Cortex of kidney (tissue), 1 donor: Measurements from ENCODE around the gene UBE2Q2.
"Not testable (repeated sequence)": the region's sequence is repeated elsewhere in the genome, so short reads cannot be mapped to it uniquely, and the experiment has no call there.

Experiments
- DNase-seq: peaks from one replicate; lab custom pipeline; 2025; lab: John Stamatoyannopoulos, UW

UBE2Q2 gene

DNA sequence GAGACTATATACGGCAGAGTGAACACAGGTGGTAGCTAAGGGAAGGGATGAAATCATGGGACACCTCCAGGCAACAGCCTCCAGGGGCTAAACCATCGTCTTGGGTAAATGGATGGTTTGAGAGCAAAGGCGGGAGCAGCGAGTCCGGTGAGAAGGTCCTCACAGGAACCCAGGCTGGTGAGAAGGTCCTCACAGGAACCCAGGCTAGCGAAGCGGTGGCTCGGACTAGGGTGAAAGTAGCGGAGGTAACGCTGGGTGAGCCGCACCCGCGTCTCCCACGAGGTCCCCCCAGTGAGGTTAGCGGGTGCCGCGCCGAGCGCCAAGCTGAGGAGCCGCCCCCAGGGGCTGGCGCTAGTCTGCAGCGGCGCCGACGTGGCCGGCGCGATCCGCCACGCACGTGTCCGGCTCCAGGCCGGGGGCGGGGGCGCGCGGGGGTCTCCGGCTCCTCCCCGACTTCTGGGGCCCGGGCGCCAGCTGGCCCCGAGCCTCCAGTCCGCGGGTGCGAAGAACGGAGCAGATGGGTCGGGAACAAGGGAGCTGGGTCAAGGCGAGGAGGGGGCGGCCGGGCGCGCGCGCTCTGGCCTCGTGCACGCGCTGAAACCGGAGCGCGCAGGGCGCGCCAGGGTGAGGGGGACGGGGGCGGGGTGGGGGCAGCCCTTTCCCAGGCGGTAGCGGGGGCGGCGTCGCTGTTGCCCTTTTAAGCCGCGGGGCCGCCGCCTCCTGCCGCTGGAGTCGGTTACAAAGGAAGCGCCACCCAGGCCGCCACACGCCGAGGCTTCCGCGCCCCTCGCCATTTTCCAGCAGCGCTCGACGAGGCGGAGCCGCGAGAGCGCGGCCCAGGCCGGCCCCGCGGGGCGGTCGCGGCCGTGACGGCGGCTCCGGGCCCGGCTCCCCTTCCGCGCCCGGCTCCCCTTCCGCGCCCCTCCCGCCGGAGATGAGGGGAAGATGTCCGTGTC, at the start of gene UBE2Q2:
UBE2Q2 (plus strand) TSS at position 726 of the 956 bp plus-strand sequence; CDS start at position 946, 220 bp downstream.
- no peak for DNase-seq

DNA sequence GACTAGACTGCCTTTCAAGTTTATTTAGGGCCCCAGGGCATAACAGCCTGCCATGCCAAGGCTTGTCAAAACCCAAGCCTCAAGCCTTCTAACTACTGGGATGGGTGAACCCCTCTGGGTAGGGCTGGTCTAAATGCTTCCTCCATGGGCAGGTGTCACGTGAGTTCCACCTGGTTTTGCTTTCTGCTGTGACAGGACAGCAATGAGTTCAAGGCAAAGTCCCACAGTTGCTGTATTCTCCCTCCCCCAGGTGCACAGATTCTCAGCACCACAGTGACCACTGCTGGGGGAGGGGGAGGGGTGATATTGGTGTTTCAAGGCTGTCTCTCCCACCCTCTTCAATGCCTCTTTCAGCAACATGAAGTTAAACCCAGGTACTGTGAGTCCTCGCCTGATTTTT, 46.9 kb upstream of the UBE2Q2 start:
- DNase-seq, result no peak

DNA sequence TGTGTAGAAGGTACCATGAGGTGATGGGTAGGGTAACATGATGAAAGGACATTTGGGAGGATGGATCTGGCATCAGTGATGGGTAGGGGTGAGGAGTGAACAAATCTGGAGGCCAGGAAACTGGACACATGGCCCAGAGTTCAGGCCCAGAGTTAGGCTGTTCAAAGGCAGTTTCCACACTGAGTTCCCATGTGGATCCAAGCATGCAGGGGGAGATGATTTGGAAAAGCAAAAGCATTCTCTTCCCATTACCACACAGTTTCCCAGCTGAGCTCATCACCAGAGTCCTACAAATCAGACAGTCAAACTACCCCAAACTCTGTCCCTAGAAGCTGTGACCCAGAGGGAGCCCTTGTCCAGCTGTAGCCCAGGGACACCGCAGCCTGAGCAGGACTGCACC, 46.1 kb upstream of the UBE2Q2 start:
- DNase-seq, result not testable (repeated sequence)

DNA sequence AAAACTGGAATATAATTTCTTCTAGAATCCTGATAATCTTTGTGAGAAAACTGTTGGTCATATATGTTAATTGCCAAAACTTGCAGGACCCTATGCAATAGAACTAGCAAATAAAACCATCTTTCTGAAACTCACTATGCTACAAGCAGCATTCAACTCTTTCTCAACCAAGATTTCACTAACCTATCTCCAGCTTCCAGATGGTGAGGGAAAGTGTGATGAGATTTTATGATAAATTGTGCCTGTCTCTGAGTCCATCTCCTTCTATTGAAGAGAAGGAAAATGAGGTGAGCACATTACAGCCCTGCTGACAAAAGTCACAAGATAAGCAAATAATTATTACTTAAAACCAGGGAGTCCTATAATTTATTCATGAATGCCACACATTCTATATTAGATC, 44.1 kb upstream of the UBE2Q2 start:
- no peak for DNase-seq

DNA sequence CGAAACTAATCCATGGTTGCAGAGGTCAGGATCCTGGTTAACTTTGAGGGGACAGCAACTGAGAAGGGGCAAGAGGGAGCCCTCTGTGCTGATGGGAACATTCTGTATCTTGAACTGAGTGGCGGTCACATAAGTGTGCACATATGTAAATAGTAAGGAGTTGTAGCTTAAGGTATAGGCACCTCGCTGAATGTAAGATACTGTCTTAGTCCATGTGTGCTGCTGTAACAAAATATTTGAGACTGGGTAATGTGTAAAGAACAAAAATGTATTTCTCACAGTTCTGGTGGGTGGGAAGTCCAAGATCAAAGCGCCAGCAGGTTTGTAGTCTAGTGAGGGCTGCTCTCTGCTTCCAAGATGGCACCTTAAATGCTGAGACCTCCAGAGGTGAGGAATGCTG, 42.8 kb upstream of the UBE2Q2 start:
- DNase-seq, result not testable (repeated sequence)

DNA sequence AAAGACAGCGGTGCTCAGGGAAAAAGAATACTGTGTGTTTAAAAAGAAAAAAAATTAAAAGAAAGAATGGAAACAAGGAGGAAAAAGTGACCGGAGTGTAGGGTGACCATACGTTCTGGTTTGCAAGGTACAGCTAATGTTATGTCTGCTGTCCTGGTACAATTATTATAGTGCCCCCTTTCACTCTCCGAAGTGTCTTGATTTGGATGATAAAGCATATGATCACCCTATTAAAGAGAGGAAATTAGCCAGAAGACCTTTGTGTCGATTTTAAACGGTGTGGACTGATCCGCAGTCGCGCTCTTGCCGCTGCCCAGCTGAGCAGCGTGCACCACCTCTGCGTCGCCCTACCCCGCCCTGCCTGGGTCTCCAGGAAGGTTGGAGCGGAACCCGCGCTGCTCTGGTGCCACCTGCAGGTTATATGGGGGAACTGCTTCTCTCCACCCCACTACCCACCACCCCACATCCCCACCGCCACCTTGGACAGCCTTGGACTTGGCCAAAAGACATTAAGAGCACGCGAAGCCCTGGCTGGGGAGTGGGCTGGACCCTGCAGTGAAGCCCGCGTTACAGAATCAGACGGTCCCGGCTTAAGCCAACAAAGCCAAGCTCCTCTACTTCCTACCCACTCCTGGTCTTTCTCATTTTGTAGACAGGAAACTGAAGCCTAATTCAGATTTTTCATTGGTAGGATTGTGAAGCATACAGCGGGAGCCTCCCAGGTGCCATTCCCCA, 41.2 kb upstream of the UBE2Q2 start:
- no peak for DNase-seq

DNA sequence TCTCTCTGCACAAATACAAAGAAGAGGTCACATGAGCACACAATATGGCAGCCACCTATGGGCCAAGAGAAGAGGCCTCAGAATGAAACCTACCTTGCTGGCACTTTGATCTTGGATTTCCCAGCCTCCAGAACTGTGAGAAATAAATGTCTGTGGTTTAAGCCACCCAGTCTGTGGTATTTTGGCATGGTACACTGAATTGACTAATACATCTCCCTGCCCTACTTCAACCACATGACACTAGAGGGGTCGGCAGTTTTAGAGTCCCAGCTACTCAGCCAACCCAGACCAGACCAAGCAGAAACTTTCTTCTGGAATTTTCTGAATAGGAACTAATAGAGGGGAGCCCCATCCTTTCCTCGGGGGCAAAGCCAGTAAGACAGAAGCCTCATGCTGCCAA, 35.8 kb upstream of the UBE2Q2 start:
- DNase-seq, result not testable (repeated sequence)

DNA sequence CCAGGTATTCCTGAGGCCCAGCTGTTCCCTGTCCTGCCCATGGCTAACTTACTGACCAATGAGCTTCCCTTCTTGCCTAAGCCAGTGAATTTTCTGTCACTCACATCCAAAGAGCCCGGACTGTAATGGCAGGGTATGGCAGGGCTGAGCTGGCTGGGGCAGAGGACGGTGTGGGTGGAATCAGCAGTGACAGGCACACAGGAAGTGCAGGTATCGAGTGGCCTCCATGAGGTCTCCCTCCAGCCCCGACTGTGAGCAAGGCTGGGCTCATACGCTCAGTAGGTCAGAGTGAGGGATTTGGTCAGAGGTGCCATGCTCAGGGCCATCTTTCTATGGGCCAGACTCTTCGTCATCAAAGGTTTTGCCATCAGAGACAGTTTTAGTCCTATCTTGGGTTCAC, 35.2 kb upstream of the UBE2Q2 start:
- not testable (repeated sequence) for DNase-seq

DNA sequence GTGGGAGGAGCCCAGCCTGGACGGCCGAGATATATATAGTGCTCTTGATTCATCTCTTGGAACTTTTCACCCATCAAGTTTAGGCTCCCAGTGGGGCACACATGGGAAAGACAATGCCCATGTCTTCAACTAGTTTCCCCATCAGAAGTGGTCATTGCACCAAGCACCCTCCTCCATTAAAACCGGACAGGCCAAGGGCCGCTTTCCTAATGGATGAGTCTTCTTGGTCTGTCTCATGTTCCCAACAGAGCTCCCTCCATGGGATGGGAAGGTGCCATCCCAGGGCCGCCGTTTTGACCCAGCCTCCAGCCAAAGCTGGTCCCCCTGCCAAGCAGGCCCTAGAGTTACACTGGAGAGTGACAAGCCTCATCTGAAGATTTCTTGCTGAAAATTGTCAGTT, 34.7 kb upstream of the UBE2Q2 start:
- no peak for DNase-seq

DNA sequence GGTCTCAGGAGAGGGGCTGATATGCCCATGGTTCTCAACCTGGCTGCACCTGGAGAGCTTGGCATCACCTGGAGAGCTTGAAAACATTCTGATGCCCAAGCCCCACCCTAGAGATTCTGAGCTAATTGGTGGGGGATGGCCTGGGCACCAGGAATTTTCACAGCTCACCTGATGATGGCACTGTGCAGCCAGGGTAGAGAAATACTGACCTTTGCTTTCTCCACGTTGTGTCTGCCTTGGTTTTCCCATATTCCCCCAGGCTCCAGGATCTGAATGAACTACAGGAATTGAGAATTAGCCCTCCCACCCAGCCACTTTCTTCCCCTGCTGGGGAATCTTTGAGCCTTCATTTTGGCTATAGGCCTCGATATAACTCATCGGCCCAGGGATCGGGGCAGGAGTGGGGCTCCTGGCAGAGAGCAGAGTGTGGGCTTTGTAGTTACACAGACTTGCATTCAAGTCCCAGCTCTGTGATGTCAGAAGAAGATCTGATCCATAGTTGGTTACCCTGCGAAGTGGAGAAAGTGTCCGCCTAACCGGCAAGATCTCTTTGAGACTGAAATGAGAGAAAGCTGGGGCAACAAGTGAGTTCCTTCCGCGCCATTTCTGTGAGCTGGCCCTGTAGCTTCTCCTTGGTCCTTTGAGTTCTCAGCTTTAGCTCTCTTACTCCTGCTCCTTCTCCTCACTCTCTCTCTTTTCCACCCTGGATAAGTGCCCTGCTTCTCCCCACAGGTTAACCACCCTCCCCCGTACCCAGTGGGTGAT, 33.1 kb upstream of the UBE2Q2 start:
- DNase-seq, result no peak

DNA sequence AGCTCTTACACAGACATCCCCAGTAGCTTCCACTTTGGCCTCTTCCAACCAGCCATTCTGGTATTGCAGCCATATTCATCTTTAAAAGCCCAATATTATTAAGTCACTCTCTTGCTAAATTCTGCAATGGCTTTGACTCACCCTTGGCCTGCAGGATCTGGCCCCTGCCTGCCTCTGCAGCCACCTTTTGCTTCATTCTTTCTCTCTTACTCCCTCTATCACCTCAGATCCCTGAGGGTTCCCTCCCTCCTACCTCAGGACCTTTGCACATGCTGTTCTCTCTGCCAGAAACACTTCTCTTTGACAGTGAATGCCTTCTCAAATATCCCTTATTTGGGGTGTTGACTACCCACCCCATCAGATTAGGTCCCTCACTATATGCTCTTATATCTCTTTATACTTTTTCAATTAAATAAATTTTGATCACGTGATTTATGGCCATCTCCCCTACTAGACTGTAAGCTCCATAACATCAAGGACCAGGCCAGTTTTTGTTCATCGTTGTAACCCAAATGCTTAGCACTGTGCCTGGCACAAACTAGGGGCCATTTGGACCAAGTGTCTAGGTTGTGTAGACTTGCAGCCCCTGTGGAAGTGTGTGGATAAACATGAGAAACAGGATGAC, 32.3 kb upstream of the UBE2Q2 start:
- DNase-seq, result no peak

DNA sequence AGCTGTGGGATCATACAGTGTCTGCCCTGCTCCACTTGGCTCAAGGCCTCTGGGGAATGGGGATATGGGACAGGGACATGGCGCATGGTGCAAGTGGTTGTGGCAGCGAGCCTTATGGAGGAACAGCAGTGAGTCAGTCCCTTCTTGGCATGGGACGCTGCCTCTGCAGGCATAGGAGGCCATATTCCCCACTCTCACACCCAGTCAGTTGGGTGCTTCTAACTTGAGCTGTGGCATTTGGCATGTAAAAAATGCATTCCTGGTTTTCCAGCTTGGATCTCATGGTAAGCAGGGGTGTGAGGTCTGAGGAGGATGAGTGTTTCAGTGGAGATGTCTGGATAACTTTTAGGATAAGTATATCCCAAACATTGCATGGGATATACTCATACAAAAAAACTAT, 31.6 kb upstream of the UBE2Q2 start:
- no peak for DNase-seq

DNA sequence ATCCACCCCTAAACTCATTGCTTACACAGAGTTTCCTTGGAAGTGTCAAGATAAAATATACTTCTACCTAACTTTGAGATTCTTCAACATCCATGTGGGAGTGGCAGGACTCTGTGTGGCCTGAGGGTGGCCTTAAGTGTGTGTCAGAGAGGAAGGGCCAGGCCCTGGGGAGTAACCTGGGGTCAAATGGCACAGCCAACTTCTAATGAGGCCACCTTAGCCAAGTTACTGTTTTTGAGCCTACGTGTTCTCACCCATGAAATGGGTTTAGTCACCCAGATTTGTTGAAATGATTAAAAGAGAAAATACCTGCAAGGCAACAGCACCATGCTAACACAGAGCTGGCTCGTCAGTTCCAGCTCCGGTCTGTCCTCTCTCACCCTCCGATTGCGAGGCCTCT, 28.5 kb upstream of the UBE2Q2 start:
- no peak for DNase-seq

DNA sequence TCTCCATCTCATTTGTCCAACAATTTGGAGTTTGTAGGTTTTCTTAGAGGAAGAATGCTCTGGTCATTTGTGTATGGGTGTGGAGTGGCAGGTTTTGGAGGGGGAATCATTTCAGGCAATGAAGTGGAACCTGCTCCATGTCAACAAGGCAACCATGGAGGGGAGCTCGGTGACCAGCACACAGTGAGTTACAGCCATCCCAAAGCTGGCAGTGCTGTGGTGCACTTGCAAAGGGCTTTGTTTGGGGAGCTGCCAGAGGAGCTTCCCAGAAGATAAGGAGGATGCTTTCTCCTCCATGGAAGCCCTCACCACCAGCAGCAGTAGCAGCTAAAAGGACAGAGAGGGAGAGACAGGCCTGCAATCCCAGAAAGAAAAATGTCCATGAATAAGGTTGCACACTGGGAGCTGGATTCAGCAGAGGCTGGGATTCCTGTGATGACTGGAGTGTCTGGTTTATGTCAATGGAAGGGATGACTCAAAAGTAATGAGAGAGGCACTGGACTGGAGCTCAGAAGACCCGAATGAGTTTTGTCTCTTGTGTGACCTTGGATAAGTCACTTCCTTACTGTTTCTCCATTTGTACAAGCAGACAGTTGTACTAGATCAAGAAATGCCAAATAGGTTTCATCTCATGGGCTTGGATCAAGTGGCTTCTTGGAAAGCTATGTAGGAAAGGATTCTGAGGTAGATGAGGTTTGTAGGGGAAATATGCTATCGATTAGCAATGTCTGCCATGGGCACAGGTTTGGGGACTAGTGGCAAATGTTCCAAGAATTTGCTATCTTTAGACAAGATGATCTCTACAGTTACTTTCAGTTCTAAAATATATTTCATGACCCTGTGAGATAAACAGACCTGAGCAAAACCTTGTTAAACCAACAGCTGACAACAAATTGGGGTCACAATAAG, 27.2 kb upstream of the UBE2Q2 start:
- DNase-seq, result no peak

DNA sequence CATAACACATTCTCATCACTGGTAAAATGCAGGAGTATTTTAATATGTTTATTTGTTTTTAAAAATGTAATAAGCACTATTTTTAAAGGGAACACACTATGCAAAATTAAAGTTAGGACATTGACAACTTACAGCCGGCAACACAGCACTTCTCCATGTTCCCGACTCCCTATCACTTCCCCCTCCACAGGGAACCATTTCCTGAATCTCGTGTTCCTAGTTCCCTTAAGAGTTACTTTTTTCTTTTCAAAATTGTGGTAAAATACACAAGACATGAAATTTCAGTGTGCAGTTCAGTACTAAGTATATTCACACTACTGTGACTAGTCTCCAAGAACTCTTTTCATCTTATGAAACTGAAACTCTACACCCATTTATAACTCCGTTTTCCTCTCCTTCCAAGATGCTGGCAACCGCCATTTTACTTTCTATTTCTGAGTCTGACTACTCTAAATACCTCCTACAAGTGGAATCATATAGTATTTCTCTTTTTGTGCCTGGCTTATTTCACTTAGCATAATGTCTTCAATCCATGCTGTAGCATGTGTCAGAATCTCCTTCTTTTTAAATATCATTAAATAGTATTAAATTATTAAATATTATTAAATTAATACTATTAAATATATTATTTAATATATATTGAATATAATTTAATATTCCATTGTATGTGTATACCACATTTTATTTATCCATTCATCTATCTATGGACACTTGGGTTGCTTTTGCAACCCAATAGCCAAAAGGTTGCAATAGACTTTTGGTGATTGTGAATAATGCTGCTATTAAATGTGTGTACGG, 25.9 kb upstream of the UBE2Q2 start:
- no peak for DNase-seq

DNA sequence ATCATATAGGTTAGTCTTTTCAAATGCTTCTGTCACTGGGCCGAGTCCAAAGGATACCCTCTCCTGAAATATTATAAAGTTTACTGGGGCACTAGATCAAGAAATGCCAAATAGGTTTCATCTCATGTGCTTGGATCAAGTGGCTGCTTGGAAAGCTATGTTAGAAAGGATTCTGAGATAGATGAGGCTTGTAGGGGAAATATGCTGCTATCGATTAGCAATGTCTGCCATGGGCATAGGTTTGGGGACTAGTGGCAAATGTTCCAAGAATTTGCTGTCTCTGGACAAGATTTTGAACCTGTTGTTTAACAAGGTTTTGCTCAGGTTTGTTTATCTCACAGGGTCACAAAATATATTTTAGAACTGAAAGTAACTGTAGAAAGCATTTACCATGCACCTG, 23.0 kb upstream of the UBE2Q2 start:
- no peak for DNase-seq

DNA sequence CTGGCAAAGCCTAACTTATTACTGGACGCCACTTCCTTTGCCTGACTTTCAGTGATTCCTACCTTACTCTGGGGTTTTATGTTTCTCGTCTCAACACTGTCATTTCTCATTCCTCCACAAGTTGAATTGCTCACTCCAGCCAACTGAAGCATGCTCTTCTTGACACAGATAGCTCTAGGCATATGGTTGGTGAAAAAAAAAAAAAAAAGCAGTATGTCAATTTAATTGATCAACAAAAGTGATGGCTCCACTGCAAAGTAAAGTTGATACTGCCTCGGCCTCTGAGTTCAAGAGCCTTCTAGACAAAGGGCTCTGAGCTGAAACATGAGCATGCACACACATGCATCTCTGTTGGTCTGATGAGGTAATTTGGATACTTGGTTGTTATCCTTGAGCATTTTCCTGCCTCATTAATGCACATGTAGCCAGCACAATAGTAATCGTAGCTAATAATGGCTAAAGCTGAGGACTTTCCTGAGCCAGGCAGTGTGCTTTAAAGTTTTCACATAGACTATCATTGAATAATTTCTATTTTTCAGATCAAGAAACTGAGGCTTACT, 21.4 kb upstream of the UBE2Q2 start:
- DNase-seq, result no peak

DNA sequence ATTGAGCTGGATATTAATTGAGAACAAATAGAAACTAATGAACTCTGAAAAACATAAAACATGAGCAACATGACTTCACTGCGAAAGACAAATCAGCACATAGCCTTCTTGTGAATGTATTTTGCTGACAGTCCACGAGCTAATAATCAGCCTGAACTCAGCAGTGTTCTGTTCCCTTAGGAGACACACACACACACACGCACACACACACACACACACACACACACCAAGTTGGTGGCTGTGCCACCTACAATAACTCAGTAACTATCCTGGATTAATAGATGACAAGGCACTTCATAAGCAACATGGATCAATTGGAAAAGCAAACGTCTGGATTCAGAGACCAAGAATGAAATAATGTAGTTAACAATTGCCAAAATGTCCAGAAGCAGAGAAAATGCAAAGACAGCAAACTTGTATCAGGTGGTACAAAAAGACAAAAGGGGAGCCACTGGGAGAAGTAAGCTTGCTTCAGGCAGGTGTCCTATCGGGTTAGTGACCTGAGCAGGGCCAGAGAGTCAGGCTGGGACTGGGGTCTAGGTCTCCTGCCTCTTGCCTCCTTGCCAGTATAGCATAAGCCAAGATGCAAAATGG, 20.5 kb upstream of the UBE2Q2 start:
- DNase-seq, result no peak
